ENCODE results near the gene KIF16B. TPM values are rescaled to one million over a fixed set of nuclear protein-coding genes. Genes with fewer than 3 reads are reported as not detected.

KIF16B gene
- total RNA-seq, 1 donor from 2014 or later = 9.1 TPM

GRCh38 chr20:16385891-16386290, 187.4 kb downstream of the KIF16B start:
- Mint-ChIP-seq H3K4me1 (peaks cover 16% of the 10 kb centered on the region), H3K9me3 (no peaks in the 10 kb centered on the region), H3K4me3 (no peak overlapping the region), H3K27ac (no peak overlapping the region), H3K27me3 (no peaks in the 10 kb centered on the region), H3K36me3 (ENCODE audit: low read depth) (peaks cover 7% of the 10 kb centered on the region)
- intact Hi-C loops (cut with micrococcal nuclease) = no loop called here
- ChIA-PET POLR2A (no interaction called here), CTCF (no interaction called here)
- ATAC-seq (ENCODE audit: low read depth) (no peak), DNase-seq (no peak)
- TF ChIP-seq CTCF (IDR thresholded peaks at IDR 0.05) = no peak

- Mint-ChIP-seq H3K4me1 (peaks cover 12% of the 10 kb centered on the region), H3K4me3 (no peak overlapping the region), H3K36me3 (ENCODE audit: low read depth) (peaks cover 7% of the 10 kb centered on the region), H3K27me3 (no peaks in the 10 kb centered on the region), H3K27ac (no peak overlapping the region), H3K9me3 (no peaks in the 10 kb centered on the region)
- DNase-seq = no peak
- ATAC-seq (ENCODE audit: low read depth) = no peak
- ChIA-PET CTCF (no interaction called here), POLR2A (no interaction called here)
- intact Hi-C loops (cut with micrococcal nuclease) = no loop called here
- no peak for TF ChIP-seq CTCF (IDR thresholded peaks at IDR 0.05)
Measured at GRCh38 chr20:16385462-16385861, 187.8 kb downstream of the KIF16B start.

GRCh38 chr20:16381444-16381843, 191.8 kb downstream of the KIF16B start:
- no peak for ATAC-seq (ENCODE audit: low read depth)
- CTCF ChIA-PET = no interaction called here
- no peaks in the 10 kb centered on the region for H3K9me3 Mint-ChIP-seq

GRCh38 chr20:16378712-16379370, 194.4 kb downstream of the KIF16B start:
- Mint-ChIP-seq H3K4me1 (no peaks in the 10 kb centered on the region), H3K36me3 (ENCODE audit: low read depth) (peaks cover 51% of the 10 kb centered on the region), H3K4me3 (no peak overlapping the region), H3K27me3 (no peaks in the 10 kb centered on the region), H3K27ac (no peak overlapping the region), H3K9me3 (no peaks in the 10 kb centered on the region)
- no peak for ATAC-seq (ENCODE audit: low read depth)
- intact Hi-C loops (cut with micrococcal nuclease) = no loop called here
- POLR2A ChIA-PET = no interaction called here
- TF ChIP-seq CTCF (IDR thresholded peaks at IDR 0.05) = no peak
- no peak for DNase-seq
- CTCF ChIA-PET = no interaction called here

More at GRCh38 chr20:16381444-16381843, 191.8 kb downstream of the KIF16B start:
- POLR2A ChIA-PET = no interaction called here
- Mint-ChIP-seq H3K4me1 (peaks cover 3% of the 10 kb centered on the region), H3K4me3 (no peak overlapping the region), H3K27me3 (no peaks in the 10 kb centered on the region), H3K36me3 (ENCODE audit: low read depth) (peaks cover 34% of the 10 kb centered on the region), H3K27ac (no peak overlapping the region)
- no peak for DNase-seq
- intact Hi-C loops (cut with micrococcal nuclease) = no loop called here
- TF ChIP-seq CTCF (IDR thresholded peaks at IDR 0.05) = no peak

GRCh38 chr20:16378122-16378521, 195.1 kb downstream of the KIF16B start:
- no peak for ATAC-seq (ENCODE audit: low read depth)
- TF ChIP-seq CTCF (IDR thresholded peaks at IDR 0.05) = no peak
- intact Hi-C loops (cut with micrococcal nuclease) = no loop called here
- H3K9me3 Mint-ChIP-seq = no peaks in the 10 kb centered on the region
- H3K27ac Mint-ChIP-seq = no peak overlapping the region
- H3K36me3 Mint-ChIP-seq (ENCODE audit: low read depth) = peaks cover 51% of the 10 kb centered on the region
- H3K4me3 Mint-ChIP-seq = no peak overlapping the region
- CTCF ChIA-PET = no interaction called here
- POLR2A ChIA-PET = no interaction called here
- H3K4me1 Mint-ChIP-seq = no peaks in the 10 kb centered on the region
- no peaks in the 10 kb centered on the region for H3K27me3 Mint-ChIP-seq
- DNase-seq = no peak

All from activated B cell treated with CpG ODN at 0.5 μM for 24 hours (primary cell).